Mucosa of rectum (tissue), 2 donors: ENCODE results near the gene SKI.
A peak's percentile ranks its signal among the peaks of the same experiment; 100 is the strongest.

ENCODE experiments used
- H3K27ac ChIP-seq, 2 donors: one replicate each; pipeline ENCODE4 v1.7.0; 2013; ENCODE audit warnings: inconsistent platforms in 2 of 2, low read depth in 2 of 2, low read length in 2 of 2
- H3K27me3 ChIP-seq, 2 donors: one replicate each; pipeline ENCODE4 v1.7.0; 2013; ENCODE audit warnings: low read length in 2 of 2; ENCODE audit not compliant: control insufficient read depth in 2 of 2, insufficient read depth in 2 of 2
- H3K36me3 ChIP-seq, 2 donors: one replicate each; pipeline ENCODE4 v1.7.0; 2013; ENCODE audit warnings: low read length in 2 of 2; ENCODE audit not compliant: control insufficient read depth in 2 of 2, insufficient read depth in 2 of 2
- H3K4me1 ChIP-seq, 2 donors: one replicate each; pipeline ENCODE4 v1.7.0; 2013; ENCODE audit warnings: low read length in 2 of 2, mild to moderate bottlenecking in 1 of 2; ENCODE audit not compliant: control insufficient read depth in 2 of 2, insufficient read depth in 2 of 2
- H3K4me3 ChIP-seq, 2 donors: one replicate each; pipeline ENCODE4 v1.7.0; 2013; ENCODE audit warnings: low read length in 2 of 2
- H3K9ac ChIP-seq, 2 donors: one replicate each; pipeline ENCODE4 v1.7.0; 2013; ENCODE audit warnings: low read length in 2 of 2, low read depth in 1 of 2, mild to moderate bottlenecking in 1 of 2
- H3K9me3 ChIP-seq, 2 donors: one replicate each; pipeline ENCODE4 v1.7.0; 2013; ENCODE audit warnings: low read length in 2 of 2; ENCODE audit not compliant: control insufficient read depth in 2 of 2
- donor health status: healthy.
- donor health status: Normal muscosa, but diverticular disease.

Gene SKI

DNA sequence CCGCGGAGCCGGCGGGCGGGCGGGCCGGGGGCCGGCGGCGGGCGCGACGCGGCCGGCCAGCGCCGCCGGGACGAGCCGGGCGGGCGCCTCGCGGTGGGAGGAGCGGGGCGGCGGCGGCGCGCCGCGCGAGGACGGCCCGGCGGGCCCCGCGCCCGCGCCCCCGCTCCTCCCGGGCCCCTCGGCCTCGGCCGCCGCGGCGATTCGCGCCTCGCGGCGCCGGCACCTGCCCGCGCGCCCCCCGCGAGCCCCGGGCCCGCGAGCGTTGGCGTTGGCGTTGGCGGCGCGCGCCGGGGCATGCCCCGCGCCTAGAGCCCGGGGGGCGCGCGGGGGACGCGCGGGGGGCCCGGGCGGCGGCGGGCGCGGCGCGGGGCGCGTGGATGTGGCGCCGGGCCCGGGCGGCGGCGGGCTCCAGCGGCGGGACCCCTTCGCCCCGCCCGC lies at the start of gene SKI:
TSS of gene SKI (plus strand) at position 163 of the 438 bp plus-strand sequence. CDS start 448 bp downstream, outside the sequence.
- Histone ChIP-seq H3K27ac (peak within 1 kb of the TSS; percentile 97 to 98), H3K9me3 (no peaks in the 10 kb centered on the region), H3K27me3 (no peaks in the 10 kb centered on the region), H3K4me1 (peaks cover 40 to 46% of the 10 kb centered on the region in 2 donors), H3K36me3 (no peaks in the 10 kb centered on the region), H3K4me3 (peak within 1 kb of the TSS; percentile 83 to 84), H3K9ac (peak within 1 kb of the TSS; percentile 81 to 97)

DNA sequence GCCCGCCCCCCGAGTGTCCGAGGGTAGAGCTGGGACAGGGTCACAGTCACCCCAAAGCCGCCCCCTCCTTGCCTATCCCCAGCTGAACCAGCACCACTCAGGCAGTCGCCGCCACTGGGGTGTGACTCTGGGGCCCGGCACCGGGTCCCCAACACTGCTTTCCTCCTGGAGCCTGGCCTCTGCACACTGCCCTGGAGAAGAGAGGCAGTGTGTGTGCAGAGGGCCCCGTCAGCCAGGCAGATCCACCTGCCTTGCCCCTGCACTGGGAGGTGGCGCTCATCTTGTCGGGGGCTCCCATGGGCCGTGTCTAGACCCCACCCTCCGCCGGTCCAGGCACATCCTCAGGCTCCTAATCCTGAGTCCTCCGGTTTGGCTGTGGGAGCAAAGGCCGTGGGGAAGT lies 49.2 kb upstream of the SKI start:
- no peak overlapping the region for H3K4me3 ChIP-seq
- no peaks in the 10 kb centered on the region for H3K9me3 ChIP-seq
- no peak overlapping the region for H3K27ac ChIP-seq
- no peaks in the 10 kb centered on the region for H3K27me3 ChIP-seq
- H3K36me3 ChIP-seq = peaks cover 15 to 21% of the 10 kb centered on the region in 2 donors
- no peaks in the 10 kb centered on the region for H3K4me1 ChIP-seq
- no peak overlapping the region for H3K9ac ChIP-seq

DNA sequence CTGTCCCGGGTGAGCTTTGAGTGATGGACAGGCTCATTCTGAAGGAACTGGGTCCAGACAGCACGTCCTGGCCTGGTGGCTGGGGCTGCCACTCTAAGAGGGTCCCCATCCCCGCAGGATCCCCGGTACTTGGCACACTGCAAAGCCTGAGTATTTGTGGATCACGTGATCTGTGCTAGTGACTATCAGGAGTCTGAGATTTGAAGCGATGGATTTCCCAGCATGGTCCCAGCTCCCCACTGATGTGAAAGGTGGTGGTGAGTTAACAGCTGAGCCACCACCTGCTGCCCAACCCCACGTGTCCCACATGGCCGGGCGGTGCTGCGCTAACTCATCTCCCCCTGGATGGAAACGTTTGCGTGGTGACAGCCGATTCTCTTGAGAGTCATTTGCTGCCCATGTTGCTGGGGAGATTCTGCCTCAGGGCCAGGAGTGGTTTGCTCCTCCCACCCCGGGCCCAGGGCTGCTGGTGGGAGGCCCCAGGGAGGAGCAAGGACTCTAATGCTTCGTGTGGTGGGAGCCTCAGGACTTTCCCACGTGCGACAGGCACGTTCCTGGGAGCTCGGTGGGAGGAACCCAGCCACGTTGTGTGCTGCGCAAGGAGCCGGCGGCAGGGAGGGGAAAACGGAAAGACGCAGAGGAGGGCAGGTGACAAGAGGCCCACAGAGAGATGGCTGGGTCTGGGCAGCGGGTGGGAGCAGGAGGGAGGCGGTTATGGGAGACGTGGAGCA lies 48.7 kb upstream of the SKI start:
- H3K36me3 ChIP-seq = peaks cover 16 to 21% of the 10 kb centered on the region in 2 donors
- H3K9me3 ChIP-seq = no peaks in the 10 kb centered on the region

DNA sequence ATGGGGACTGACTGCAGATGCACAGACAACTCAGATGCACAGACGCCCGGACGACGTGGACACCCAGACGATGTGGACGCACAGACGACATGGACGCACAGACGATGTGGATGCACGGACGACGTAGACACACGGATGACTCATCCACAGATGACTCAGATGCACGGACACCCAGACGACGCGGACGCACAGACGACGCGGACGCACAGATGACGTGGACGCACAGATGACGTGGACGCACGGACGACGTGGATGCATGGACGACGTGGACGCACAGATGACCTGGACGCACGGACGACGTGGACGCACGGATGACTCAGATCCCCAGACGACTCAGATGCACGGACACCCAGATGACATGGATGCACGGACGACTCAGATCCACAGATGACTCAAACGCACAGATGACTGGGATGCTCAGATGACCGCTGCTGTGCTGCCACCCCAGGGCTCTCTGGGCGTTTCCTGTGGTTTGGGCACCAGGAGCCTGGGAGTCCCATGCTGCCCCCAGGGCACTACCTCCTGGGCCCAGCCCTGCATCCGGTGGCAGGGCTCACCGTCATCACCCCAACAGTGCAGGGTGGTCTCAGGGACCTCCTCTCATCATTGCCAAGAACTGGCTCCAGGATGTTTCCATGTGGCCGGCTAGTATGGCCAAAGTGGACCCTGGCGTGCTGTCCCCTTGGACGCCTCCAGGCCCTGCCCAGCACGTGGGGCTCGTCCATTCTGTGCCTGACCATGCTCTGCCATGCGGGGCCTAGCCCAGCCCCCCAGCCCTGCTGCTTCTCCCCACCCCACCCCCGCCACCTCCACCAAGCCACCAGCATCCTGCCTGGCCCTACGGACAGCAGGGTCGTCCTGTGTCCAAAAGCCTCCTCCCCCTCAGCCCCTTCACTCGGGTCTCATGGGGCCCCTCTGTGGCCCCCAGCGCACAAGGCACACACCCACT lies 47.5 kb upstream of the SKI start:
- Histone ChIP-seq H3K27me3 (no peaks in the 10 kb centered on the region), H3K4me1 (no peaks in the 10 kb centered on the region), H3K9me3 (no peaks in the 10 kb centered on the region), H3K4me3 (no peak overlapping the region), H3K27ac (no peak overlapping the region), H3K9ac (no peak overlapping the region), H3K36me3 (peaks cover 25 to 28% of the 10 kb centered on the region in 2 donors)

More for the DNA sequence above, 48.7 kb upstream of the SKI start:
- Histone ChIP-seq H3K27me3 (no peaks in the 10 kb centered on the region), H3K9ac (no peak overlapping the region), H3K4me3 (no peak overlapping the region), H3K27ac (no peak overlapping the region), H3K4me1 (no peaks in the 10 kb centered on the region)

DNA sequence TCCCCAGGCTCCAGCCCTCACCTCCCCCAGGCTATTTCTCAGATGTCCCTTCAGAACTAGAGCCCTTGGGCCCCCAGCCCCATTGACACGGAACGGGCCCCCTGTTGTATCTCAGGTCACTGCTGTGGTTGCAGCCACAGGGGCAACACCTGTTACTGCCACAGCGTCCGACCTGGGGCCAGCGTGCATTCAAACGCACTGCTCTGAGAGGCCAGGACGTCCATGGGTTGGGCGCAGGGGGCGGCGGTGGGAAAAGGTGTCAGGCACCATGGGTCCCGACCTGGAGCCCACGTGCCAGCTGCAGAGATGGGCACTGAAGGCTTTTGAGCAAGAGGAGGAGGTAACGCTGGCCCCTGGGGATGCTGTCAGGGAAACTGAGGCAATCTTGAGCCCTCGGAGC lies 46.8 kb upstream of the SKI start:
- H3K27me3 ChIP-seq = no peaks in the 10 kb centered on the region
- H3K36me3 ChIP-seq = peaks cover 28 to 31% of the 10 kb centered on the region in 2 donors
- no peak overlapping the region for H3K4me3 ChIP-seq
- no peaks in the 10 kb centered on the region for H3K9me3 ChIP-seq
- H3K4me1 ChIP-seq = no peaks in the 10 kb centered on the region
- H3K27ac ChIP-seq = no peak overlapping the region
- no peak overlapping the region for H3K9ac ChIP-seq

DNA sequence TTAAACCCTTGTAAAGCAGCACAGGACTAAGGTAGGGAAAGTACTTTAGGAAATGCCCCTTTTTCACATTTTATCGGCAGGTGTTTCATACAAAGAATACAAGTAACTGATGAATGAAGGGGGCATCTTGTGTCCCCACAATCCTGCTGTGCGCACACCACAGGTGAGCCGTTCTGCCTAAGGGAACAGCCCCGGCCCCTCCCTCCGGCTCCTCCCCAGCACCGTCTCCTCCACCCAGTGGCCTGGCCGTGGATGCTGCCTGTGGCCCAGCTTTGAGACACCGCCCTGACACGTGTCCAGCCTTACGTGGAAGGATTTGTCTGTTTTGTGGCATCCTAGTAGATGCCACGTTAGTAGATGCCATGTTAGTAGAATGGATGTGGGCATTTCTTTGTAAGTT lies 46.4 kb upstream of the SKI start:
- H3K9ac ChIP-seq = no peak overlapping the region
- H3K27me3 ChIP-seq = no peaks in the 10 kb centered on the region
- H3K4me1 ChIP-seq = no peaks in the 10 kb centered on the region
- H3K36me3 ChIP-seq = peaks cover 29 to 30% of the 10 kb centered on the region in 2 donors
- H3K27ac ChIP-seq = no peak overlapping the region
- no peak overlapping the region for H3K4me3 ChIP-seq
- no peaks in the 10 kb centered on the region for H3K9me3 ChIP-seq

DNA sequence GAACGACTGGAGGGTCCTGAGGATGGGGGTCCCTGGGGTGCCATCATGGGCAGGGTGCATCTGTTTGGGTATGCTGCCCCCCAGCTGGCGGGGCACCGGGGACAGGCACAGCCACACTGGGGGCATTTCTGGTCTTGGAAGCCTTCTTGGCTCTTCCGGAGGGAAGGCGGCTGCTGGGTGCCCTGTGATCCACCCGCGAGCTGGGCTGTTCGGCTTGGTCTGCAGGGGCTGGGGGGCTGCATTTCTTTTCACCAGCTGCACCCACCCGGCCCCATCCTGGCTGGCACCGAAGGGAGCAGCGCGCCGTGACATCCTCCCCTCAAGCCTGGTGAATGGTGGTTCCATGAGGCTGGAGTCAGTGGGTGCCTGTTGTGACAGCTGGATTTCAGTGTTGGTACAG lies 45.7 kb upstream of the SKI start:
- Histone ChIP-seq H3K4me1 (no peaks in the 10 kb centered on the region), H3K27ac (no peak overlapping the region), H3K4me3 (no peak overlapping the region), H3K9ac (no peak overlapping the region), H3K9me3 (no peaks in the 10 kb centered on the region), H3K27me3 (no peaks in the 10 kb centered on the region), H3K36me3 (peaks cover 25 to 30% of the 10 kb centered on the region in 2 donors)

DNA sequence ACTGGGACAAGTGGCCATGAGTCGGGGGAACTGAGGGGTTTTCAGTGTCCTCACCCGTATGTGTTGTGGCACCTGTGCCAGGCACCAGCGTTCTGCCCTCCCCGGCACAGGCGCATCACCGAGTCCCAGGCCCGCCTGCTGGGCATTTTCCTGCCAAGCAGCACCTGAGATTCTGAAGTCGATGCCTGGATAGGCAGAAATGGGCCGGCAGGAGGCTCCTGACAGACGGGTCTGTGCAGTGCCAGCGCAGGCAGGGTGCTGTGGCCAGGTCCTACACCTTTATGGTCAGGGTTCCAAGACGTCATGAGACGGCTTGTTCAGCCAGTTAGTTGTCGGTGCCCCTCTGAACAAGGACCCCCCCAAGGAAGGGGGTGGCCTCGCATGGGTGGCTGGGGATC lies 44.2 kb upstream of the SKI start:
- no peaks in the 10 kb centered on the region for H3K9me3 ChIP-seq
- peaks cover 19 to 22% of the 10 kb centered on the region in 2 donors for H3K36me3 ChIP-seq

DNA sequence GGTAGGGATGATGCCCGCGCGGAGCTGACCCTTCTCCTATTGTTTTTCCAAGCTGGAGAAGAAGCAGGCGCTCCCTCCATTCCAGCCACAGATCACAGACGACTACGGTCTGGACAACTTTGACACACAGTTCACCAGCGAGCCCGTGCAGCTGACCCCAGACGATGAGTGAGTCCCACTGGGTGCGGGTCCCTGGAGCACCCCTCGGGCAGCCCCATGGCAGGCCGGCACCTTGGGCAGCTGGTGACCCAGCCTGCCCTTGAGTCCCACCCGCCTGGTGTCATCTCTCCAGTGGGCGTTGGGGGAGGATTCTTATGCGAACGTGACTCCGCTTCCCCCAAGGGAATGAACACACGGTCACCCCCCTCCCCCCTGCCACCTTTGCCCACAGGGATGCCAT lies 43.6 kb upstream of the SKI start:
- peaks cover 16 to 22% of the 10 kb centered on the region in 2 donors for H3K36me3 ChIP-seq
- H3K4me1 ChIP-seq = peaks cover 2 to 4% of the 10 kb centered on the region in 2 donors
- H3K27me3 ChIP-seq = no peaks in the 10 kb centered on the region
- no peak overlapping the region for H3K4me3 ChIP-seq
- no peak overlapping the region for H3K27ac ChIP-seq
- H3K9ac ChIP-seq = no peak overlapping the region
- H3K9me3 ChIP-seq = no peaks in the 10 kb centered on the region

More for the DNA sequence above, 44.2 kb upstream of the SKI start:
- H3K27ac ChIP-seq = no peak overlapping the region
- H3K27me3 ChIP-seq = no peaks in the 10 kb centered on the region
- no peak overlapping the region for H3K9ac ChIP-seq
- no peak overlapping the region for H3K4me3 ChIP-seq
- no peaks in the 10 kb centered on the region for H3K4me1 ChIP-seq

DNA sequence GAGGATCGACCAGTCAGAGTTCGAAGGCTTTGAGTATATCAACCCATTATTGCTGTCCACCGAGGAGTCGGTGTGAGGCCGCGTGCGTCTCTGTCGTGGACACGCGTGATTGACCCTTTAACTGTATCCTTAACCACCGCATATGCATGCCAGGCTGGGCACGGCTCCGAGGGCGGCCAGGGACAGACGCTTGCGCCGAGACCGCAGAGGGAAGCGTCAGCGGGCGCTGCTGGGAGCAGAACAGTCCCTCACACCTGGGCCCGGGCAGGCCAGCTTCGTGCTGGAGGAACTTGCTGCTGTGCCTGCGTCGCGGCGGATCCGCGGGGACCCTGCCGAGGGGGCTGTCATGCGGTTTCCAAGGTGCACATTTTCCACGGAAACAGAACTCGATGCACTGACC lies 43.2 kb upstream of the SKI start:
- Histone ChIP-seq H3K27me3 (no peaks in the 10 kb centered on the region), H3K27ac (no peak overlapping the region), H3K9ac (no peak overlapping the region), H3K4me1 (peaks cover 4 to 5% of the 10 kb centered on the region in 2 donors), H3K4me3 (no peak overlapping the region), H3K9me3 (no peaks in the 10 kb centered on the region), H3K36me3 (peaks cover 16 to 22% of the 10 kb centered on the region in 2 donors)
